Peyer's patch (tissue), 4 donors: ENCODE results near the gene MANSC1. TPM values are rescaled to one million over a fixed set of nuclear protein-coding genes. Genes with fewer than 3 reads are reported as not detected.

Experiments used
- DNase-seq, 3 donors: peaks; one replicate each; pipeline ENCODE4 v3.0.0-alpha.2; 2017 to 2019
- H3K27ac ChIP-seq, 4 donors: fragments of 200-600 bp; sonication (generic); one replicate each; pipeline ENCODE4 v1.5.1; 2016 to 2019
- H3K27me3 ChIP-seq, 2 donors: fragments of 200-600 bp; sonication (generic); one replicate each; pipeline ENCODE4 v1.5.1; 2019
- H3K36me3 ChIP-seq, 3 donors: fragments of 200-600 bp; sonication (generic); one replicate each; pipeline ENCODE4 v1.5.1; 2016 to 2019
- H3K4me1 ChIP-seq, 4 donors: fragments of 200-600 bp; sonication (generic); one replicate each; pipeline ENCODE4 v1.5.1; 2016 to 2019
- H3K4me3 ChIP-seq, 4 donors: fragments of 200-600 bp; sonication (generic); 1 replicate in 3 of 4; 2 replicates in 1 of 4; pipeline ENCODE4 v1.5.1; 2016 to 2019; ENCODE audit warnings: mild to moderate bottlenecking in 1 of 4
- H3K9me3 ChIP-seq, 4 donors: fragments of 200-600 bp; sonication (generic); one replicate each; pipeline ENCODE4 v1.5.1; 2016 to 2019; ENCODE audit warnings: mild to moderate bottlenecking in 1 of 4
- POLR2A ChIP-seq, 2 donors: fragments of 450-650 bp; IDR thresholded peaks; one replicate each; pipeline ENCODE4 v1.5.1; 2017; ENCODE audit warnings: antibody characterized with exemption in 2 of 2, mild to moderate bottlenecking in 2 of 2, moderate library complexity in 2 of 2
- total RNA-seq, 4 donors: library from RNA; depleted of rRNA; stranded (reverse); fragments of >200 nt; gene quantifications; one replicate each; pipeline ENCODE4 v1.1.0, GENCODE V29; 2016
- TF ChIP-seq, protein P1 (sequence below), 6 experiments: fragments of 450-650 bp in 4 of 6; fragments of 200-600 bp in 2 of 6; sonication (generic) in 1 of 6; IDR thresholded peaks; one replicate each; pipeline ENCODE4 v1.5.1; 2017 to 2019; ENCODE audit warnings: antibody characterized with exemption in 6 of 6, mild to moderate bottlenecking in 3 of 6, moderate library complexity in 1 of 6

The MANSC1 gene
- total RNA-seq, 4 donors from 2014 or later: 10.8 to 24.0 (median 15.1) TPM; not detected in 1

DNA sequence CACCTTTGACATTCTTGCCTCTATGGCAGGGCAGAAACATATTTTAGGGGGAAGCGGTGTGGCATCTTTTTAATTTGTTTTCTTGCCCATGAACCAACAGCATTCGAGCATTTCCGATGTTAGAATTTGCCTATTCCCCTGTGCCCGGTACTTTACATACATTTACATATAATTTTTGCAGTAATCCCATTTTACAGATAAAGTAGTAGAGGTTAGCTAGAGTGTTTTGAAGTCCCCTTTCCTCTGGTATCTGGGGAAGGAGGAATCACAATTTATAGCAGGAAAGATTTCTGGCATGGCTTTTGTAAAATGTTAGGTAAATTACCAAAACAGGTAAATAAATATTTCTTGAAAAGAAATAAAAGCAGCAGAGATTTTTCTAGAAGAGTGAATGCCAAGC, 8.5 kb upstream of the MANSC1 start:
- peak overlapping the region in 2 of 4 donors; percentile 73 to 77 for H3K4me3 ChIP-seq
- H3K9me3 ChIP-seq: no peaks in the 10 kb centered on the region
- H3K27me3 ChIP-seq: no peaks in the 10 kb centered on the region
- peak overlapping the region; percentile 94 to 97 (median 96) for H3K27ac ChIP-seq
- TF ChIP-seq, protein P1, sequence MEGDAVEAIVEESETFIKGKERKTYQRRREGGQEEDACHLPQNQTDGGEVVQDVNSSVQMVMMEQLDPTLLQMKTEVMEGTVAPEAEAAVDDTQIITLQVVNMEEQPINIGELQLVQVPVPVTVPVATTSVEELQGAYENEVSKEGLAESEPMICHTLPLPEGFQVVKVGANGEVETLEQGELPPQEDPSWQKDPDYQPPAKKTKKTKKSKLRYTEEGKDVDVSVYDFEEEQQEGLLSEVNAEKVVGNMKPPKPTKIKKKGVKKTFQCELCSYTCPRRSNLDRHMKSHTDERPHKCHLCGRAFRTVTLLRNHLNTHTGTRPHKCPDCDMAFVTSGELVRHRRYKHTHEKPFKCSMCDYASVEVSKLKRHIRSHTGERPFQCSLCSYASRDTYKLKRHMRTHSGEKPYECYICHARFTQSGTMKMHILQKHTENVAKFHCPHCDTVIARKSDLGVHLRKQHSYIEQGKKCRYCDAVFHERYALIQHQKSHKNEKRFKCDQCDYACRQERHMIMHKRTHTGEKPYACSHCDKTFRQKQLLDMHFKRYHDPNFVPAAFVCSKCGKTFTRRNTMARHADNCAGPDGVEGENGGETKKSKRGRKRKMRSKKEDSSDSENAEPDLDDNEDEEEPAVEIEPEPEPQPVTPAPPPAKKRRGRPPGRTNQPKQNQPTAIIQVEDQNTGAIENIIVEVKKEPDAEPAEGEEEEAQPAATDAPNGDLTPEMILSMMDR (IDR thresholded peaks at IDR 0.05): no peak
- TF ChIP-seq POLR2A (IDR thresholded peaks at IDR 0.05): no peak
- no peak for DNase-seq
- H3K4me1 ChIP-seq: peaks cover 0 to 13% (median 5%) of the 10 kb centered on the region in 4 donors
- no peaks in the 10 kb centered on the region for H3K36me3 ChIP-seq

DNA sequence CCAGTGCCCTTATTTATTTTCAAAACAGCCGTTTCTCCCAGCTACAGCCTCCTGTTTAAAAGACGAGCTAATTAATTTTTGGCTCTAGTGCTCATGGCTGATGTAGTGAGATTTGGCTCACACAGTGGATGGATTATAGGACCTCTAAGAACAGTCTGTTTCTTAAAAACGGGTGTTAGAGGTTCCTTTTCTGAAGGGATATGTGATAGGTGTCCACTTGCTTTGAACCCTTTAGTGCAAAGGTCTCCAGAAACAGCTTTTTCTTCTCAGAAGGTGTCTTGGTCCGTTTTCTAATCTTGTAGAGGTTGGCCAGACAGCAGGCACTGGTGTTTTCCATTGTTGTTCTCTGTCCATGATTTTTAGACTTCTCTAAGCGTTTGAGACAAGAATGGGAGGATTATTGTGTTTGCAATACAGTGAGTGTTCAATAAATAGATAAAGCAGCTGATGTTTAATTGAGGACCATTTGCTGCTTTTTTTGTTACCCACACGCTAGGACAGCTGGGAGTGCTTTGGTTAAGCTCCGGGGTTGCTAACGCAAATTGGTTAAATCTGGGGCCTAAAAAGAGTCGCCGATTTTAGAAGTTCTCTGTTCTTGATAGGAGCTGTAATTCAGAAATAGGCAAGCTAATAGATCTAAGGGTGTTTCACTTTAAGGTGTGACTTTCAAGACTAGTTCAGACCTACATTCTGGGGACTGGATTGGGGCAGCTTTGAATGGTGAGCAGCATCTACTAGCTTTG, 7.8 kb upstream of the MANSC1 start:
- peaks cover 0 to 13% (median 5%) of the 10 kb centered on the region in 4 donors for H3K4me1 ChIP-seq
- no peaks in the 10 kb centered on the region for H3K27me3 ChIP-seq
- peak overlapping the region; percentile 94 to 97 (median 96) for H3K27ac ChIP-seq
- no peaks in the 10 kb centered on the region for H3K9me3 ChIP-seq
- DNase-seq: no peak
- peak overlapping the region; percentile 63 to 77 (median 71) for H3K4me3 ChIP-seq
- H3K36me3 ChIP-seq: no peaks in the 10 kb centered on the region
- TF ChIP-seq POLR2A (IDR thresholded peaks at IDR 0.05): no peak
- TF ChIP-seq, protein P1 (IDR thresholded peaks at IDR 0.05): no peak

DNA sequence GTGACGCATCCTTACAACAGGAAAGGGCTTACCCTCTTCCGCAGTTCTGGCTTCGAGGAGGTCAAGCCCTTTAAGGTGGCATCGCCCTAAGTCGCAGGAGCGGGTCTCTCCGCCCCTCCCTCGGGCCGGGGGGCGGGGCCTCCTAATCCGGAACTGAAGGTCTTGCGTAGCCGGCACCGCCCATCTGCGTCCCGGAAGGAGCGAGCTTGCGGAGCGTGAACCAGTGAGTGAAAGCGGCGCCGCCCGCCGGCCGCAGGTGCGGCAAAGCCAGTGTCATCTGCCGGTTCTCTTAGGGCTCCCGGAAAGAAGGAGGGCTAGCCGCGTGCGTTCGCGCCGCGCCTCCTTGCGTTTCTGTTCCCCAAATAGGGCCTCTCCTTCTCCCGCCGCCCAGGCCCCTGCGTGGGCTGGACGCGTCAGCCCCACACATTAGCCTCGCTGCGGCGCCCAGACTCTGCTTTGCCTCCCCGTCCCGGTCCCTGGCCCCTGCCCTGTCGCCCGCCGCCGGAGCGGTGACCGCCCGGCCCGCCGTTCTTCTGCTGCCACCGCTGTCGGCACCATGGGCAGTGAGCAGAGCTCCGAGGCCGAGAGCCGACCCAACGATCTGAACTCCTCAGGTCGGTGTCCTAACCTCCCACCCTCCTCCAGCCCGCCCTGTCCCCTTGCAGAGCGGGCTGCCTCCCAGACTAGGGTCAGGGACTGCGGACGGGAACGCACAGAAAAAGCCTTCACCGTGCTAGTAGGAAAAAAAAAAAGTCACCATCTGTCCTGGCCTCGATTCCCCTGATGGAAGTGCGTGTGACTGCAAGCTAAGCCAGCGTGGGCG, 7.1 kb upstream of the MANSC1 start, which contains the start of gene BORCS5:
Gene BORCS5, plus strand, starts transcription at position 183 of the 823 bp plus-strand sequence. Its CDS starts 374 bp downstream, at position 557.
- no peaks in the 10 kb centered on the region for H3K9me3 ChIP-seq
- H3K36me3 ChIP-seq: no peaks in the 10 kb centered on the region
- H3K4me1 ChIP-seq: peaks cover 0 to 13% (median 5%) of the 10 kb centered on the region in 4 donors
- peak within 1 kb of the TSS; percentile 94 to 97 (median 96) for H3K27ac ChIP-seq
- peak; percentile 98 to 100 (median 99) for DNase-seq
- H3K27me3 ChIP-seq: no peaks in the 10 kb centered on the region
- peak within 1 kb of the TSS; percentile 63 to 77 (median 71) for H3K4me3 ChIP-seq
- peak; percentile 98 to 99 for TF ChIP-seq POLR2A (IDR thresholded peaks at IDR 0.05)
- TF ChIP-seq, protein P1 (IDR thresholded peaks at IDR 0.05): peak in 3 of 6 experiments; percentile 10 to 25 (median 11)

DNA sequence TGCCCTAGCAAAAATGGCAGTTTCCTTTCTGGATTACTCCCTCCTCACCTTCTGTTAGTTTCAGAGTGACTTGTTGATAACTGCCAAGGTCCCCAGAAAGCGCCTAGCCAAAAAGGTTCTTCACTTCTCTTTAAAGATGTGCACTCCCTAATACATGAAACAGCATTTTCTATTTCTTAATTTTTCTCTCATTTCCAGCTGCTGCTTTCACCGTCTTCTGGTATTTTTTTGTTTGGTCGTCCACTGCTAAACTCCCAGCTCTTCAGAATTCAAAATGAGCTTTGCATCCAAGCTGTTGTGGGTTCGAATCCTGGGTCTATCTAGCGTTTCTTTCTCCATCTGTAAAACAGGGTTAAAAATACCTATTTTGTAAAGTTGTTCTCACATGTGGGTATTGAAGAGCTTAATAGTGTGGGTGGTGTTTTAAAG, 6.4 kb upstream of the MANSC1 start:
- no peaks in the 10 kb centered on the region for H3K9me3 ChIP-seq
- no peaks in the 10 kb centered on the region for H3K27me3 ChIP-seq
- no peak for DNase-seq
- H3K4me3 ChIP-seq: peak overlapping the region; percentile 63 to 77 (median 71)
- peaks cover 0 to 13% (median 5%) of the 10 kb centered on the region in 4 donors for H3K4me1 ChIP-seq
- H3K36me3 ChIP-seq: no peaks in the 10 kb centered on the region
- TF ChIP-seq, protein P1 (IDR thresholded peaks at IDR 0.05): no peak
- TF ChIP-seq POLR2A (IDR thresholded peaks at IDR 0.05): no peak
- peak overlapping the region; percentile 94 to 97 (median 96) for H3K27ac ChIP-seq

DNA sequence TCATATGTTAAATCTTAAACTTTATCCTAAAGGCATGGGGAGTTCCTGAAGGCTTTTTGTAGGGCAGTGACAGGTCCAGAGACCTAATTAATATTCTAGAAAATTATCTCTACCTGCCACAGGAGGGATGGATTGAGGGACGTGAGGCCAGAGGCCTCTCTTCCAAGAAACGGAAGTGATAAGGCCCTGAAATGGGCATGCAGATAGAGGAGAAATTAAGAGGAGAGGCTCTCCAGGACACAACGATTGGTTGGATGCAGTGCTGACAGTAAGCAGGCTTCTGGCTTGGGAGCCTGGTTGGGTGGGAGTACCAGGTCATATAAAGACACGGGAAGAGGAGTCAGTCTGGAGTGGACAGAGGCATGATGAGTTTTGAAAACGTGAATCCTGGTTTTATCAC, 3.8 kb upstream of the MANSC1 start:
- Histone ChIP-seq H3K36me3 (no peaks in the 10 kb centered on the region), H3K9me3 (no peaks in the 10 kb centered on the region), H3K27ac (no peak overlapping the region), H3K4me1 (peaks cover 3 to 18% (median 9%) of the 10 kb centered on the region in 4 donors), H3K27me3 (no peaks in the 10 kb centered on the region), H3K4me3 (no peak overlapping the region)
- TF ChIP-seq POLR2A (IDR thresholded peaks at IDR 0.05): no peak
- DNase-seq: no peak
